Gastrocnemius medialis (tissue), 4 donors: Measurements from ENCODE around the gene STX8.

ENCODE experiments used
- CTCF ChIP-seq, 5 experiments: fragments of 450-650 bp in 3 of 5; fragments of 200-600 bp in 2 of 5; sonication (generic) in 2 of 5; IDR thresholded peaks in 4 of 5; conservative IDR thresholded peaks in 1 of 5; 1 replicate in 4 of 5; 2 replicates in 1 of 5; pipeline ENCODE4 v1.5.1; 2016 to 2019; ENCODE audit warnings: antibody characterized with exemption in 5 of 5, mild to moderate bottlenecking in 3 of 5, moderate library complexity in 3 of 5
- POLR2A ChIP-seq, 2 donors: fragments of 450-650 bp; IDR thresholded peaks; one replicate each; pipeline ENCODE4 v1.6.1; 2017; ENCODE audit warnings: antibody characterized with exemption in 2 of 2, mild to moderate bottlenecking in 2 of 2, moderate library complexity in 2 of 2

GRCh38 chr17:9427465-9428315 lies 147.9 kb downstream of the STX8 start:
- TF ChIP-seq CTCF (IDR thresholded peaks at IDR 0.05 in 4 of 5, conservative IDR thresholded peaks at IDR 0.05 in 1 of 5) (no peak), POLR2A (IDR thresholded peaks at IDR 0.05) (no peak)
